Dendritic cell treated with granulocyte-macrophage colony-stimulating factor and Interleukin-4, amounts not matched to agents 40 ng/mL and 50 ng/mL, for 4 days (primary cell): ENCODE measurements around the gene TMEM212.
A peak's percentile ranks its signal among the peaks of the same experiment; 100 is the strongest.
"Not testable (repeated sequence)": the region's sequence is repeated elsewhere in the genome, so short reads cannot be mapped to it uniquely, and the experiment has no call there.

Experiments used
- H3K27ac Mint-ChIP-seq: one replicate; pipeline ENCODE4 v1.8.0; 2022; ENCODE audit warnings: mild to moderate bottlenecking, mixed read lengths
- H3K27me3 Mint-ChIP-seq: one replicate; pipeline ENCODE4 v1.8.0; 2022; ENCODE audit warnings: mild to moderate bottlenecking, mixed read lengths
- H3K36me3 Mint-ChIP-seq: one replicate; pipeline ENCODE4 v1.8.0; 2022; ENCODE audit warnings: low read depth, mixed read lengths
- H3K4me1 Mint-ChIP-seq: one replicate; pipeline ENCODE4 v1.8.0; 2022; ENCODE audit warnings: low read depth, mixed read lengths
- H3K4me3 Mint-ChIP-seq: one replicate; pipeline ENCODE4 v1.8.0; 2022; ENCODE audit warnings: mild to moderate bottlenecking, moderate library complexity, mixed read lengths
- H3K9me3 Mint-ChIP-seq: one replicate; pipeline ENCODE4 v1.8.0; 2022; ENCODE audit warnings: mixed read lengths
- intact Hi-C: fragments of 100-400 bp; cut with micrococcal nuclease; formaldehyde crosslinking; loops from one replicate; pipeline ENCODE4 v1.15.0; 2022

Gene TMEM212

DNA sequence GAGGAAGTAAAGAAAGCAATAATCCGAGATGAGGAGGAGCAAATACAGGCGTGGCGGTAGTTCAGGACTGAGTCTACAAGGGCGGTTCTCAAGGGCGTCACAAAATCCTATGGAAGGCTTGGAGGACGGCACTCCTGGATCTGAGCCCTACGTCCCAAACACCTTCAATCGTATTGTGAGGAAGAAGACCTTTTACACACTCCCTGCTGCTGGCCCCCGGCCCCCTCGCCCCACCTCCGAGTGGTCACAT lies 33.6 kb upstream of the TMEM212 start:
- H3K27me3 Mint-ChIP-seq = no peaks in the 10 kb centered on the region
- intact Hi-C loops = no loop called here
- H3K4me3 Mint-ChIP-seq = peak overlapping the region; percentile 87

DNA sequence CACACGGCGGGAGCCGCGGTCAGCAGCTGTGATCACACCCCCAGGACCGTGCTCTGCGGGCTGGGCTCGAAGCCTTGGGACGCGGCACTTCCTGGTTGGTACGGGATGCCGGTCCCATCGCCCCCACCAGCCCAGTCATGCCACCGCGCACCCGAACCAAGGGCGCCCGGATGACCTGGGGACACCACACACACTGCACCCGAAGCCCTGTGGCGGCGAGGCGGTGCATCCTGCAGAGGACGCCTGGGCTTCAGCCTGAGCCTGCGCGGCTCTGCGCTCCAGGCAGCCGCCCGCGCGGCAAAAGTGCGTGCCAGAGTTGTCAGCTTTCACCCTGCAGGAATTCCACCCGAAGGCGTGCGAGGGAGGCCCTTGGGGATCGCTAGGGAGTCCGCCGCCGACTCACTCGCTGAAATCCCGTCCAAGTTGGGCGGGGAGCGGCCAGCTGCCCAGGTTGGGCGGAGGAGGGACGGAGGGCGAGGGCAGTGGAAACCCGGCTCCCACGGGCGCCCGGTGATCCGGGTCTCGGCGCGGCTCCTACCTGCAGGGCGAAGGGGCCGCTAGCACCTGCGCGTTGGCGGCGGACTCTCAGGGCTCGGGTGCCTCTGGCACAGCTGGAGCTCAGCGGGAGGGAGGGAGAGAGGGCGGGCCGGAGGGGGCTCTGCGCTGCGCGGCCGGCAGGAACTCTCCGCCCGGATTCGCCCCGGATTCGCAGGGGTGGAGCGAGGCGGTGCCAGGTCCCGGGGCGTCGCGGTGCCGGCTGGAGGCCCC lies 33.1 kb upstream of the TMEM212 start, which contains the start of gene PLD1:
TSS of gene PLD1 (minus strand) at position 623 of the 768 bp plus-strand sequence. CDS start 72,432 bp downstream, outside the sequence.
- Mint-ChIP-seq H3K36me3 (peaks cover 10% of the 10 kb centered on the region), H3K27ac (peak within 1 kb of the TSS; percentile 96), H3K27me3 (no peaks in the 10 kb centered on the region), H3K4me3 (peak within 1 kb of the TSS; percentile 87), H3K4me1 (peaks cover 49% of the 10 kb centered on the region), H3K9me3 (no peaks in the 10 kb centered on the region)
- intact Hi-C loops = no loop called here

More for the DNA sequence above, 33.6 kb upstream of the TMEM212 start:
- peaks cover 10% of the 10 kb centered on the region for H3K36me3 Mint-ChIP-seq
- peak overlapping the region; percentile 96 for H3K27ac Mint-ChIP-seq
- peaks cover 53% of the 10 kb centered on the region for H3K4me1 Mint-ChIP-seq
- no peaks in the 10 kb centered on the region for H3K9me3 Mint-ChIP-seq

DNA sequence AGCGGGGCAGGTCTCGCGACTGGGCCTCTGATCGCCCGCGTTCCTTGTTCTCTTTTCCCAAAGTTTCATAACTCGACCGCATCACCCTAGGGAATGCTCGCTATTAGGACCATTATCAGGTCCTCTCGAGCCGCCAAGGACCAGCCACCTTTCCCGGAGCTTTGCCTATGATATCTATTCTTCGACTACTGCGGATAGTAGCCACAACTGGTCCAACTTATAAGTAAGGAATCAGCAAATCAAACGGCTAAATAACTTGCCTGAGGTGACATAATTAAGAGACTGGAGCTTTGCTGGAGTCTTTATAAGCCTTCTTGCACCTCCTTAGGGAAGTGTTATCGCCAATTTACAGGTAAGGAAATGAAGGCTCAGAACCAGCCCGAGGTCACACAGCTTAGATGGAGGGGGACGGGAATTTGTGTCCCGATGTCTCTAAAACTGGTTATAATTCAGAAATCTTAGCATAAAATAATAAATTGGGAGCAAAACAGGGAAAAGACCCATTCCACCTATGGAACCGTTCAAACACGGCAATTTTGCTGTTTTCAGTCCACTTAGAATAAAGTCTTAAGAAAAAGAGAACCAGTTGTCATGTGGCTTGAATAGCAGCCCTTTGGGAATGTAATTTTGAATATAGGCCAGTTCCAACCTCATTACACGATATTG lies 32.4 kb upstream of the TMEM212 start:
- H3K27ac Mint-ChIP-seq = peak overlapping the region; percentile 96
- no peaks in the 10 kb centered on the region for H3K9me3 Mint-ChIP-seq
- H3K36me3 Mint-ChIP-seq = peaks cover 10% of the 10 kb centered on the region
- H3K4me1 Mint-ChIP-seq = peaks cover 43% of the 10 kb centered on the region
- intact Hi-C loops = no loop called here
- no peaks in the 10 kb centered on the region for H3K27me3 Mint-ChIP-seq
- H3K4me3 Mint-ChIP-seq = peak overlapping the region; percentile 87

DNA sequence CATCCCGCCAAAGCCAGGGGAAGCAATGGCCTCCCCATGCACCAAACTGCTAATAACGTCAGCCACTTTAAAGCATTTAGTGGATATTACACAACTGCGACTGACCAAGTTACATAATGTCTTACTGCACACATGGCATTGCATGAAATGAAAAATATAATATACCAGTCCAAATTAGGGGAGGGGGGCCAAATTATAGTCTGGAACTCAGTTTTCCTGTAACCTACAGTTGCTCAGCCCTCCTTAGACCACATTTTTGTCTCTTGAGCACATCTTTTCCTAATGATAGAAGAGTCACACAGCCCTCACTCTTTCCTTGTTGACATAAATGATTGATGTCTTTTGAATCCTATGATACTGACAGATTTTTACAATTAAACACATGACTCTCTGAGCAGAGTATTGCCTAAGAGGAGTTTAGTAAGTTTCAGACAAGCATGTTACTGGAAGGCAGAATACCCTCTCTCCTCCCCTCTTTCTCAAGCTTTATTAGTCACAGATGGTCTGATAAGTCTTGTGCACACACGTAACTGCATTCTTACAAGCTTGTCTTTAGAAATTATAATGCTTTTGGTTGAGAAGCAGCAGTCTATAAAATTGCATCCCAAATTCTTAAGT lies 31.7 kb upstream of the TMEM212 start:
- no peak overlapping the region for H3K4me3 Mint-ChIP-seq
- intact Hi-C loops = no loop called here
- H3K27me3 Mint-ChIP-seq = no peaks in the 10 kb centered on the region
- H3K27ac Mint-ChIP-seq = no peak overlapping the region
- peaks cover 10% of the 10 kb centered on the region for H3K36me3 Mint-ChIP-seq
- no peaks in the 10 kb centered on the region for H3K9me3 Mint-ChIP-seq
- H3K4me1 Mint-ChIP-seq = peaks cover 42% of the 10 kb centered on the region

DNA sequence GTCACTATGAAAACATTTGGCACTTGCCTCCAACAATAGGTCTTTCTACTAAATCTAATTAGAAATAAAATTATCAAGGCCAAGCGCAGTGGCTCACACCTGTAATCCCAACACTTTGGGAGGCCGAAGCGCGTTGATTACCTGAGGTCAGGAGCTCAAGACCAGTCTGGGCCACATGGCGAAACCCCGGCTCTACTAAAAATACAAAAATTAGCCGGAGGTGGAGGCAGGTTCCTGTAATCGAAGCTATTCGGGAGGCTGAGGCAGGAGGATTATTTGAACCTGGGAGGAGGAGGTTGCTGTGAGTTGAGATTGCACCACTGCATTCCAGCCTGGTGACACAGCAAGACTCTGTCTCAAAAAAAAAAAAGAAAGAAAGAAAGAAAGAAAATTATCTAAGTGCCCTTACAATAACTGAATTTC lies 31.2 kb upstream of the TMEM212 start:
- intact Hi-C loops = no loop called here
- Mint-ChIP-seq H3K4me3 (no peak overlapping the region), H3K27me3 (no peaks in the 10 kb centered on the region)

DNA sequence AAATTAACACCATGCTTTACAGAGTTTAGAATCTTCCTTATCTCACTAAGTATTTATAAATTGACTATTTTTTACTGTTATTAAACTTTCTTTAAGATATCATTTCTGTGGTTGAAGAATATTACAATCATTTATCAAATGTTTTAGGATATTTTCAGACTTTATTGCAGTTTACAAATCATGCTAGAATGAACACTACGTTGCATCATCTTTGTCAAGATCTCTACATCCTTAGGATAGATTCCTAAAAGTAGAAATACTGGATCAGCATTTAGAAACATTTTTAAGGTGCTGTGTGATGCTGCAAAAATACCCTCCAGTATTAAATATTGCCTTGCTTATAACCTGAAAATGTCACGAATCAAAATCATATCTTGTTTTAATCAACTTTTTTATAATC lies 30.3 kb upstream of the TMEM212 start:
- H3K4me3 Mint-ChIP-seq = no peak overlapping the region

More for the DNA sequence above, 31.2 kb upstream of the TMEM212 start:
- Mint-ChIP-seq H3K4me1 (peaks cover 37% of the 10 kb centered on the region), H3K27ac (no peak overlapping the region), H3K9me3 (no peaks in the 10 kb centered on the region), H3K36me3 (peaks cover 10% of the 10 kb centered on the region)

DNA sequence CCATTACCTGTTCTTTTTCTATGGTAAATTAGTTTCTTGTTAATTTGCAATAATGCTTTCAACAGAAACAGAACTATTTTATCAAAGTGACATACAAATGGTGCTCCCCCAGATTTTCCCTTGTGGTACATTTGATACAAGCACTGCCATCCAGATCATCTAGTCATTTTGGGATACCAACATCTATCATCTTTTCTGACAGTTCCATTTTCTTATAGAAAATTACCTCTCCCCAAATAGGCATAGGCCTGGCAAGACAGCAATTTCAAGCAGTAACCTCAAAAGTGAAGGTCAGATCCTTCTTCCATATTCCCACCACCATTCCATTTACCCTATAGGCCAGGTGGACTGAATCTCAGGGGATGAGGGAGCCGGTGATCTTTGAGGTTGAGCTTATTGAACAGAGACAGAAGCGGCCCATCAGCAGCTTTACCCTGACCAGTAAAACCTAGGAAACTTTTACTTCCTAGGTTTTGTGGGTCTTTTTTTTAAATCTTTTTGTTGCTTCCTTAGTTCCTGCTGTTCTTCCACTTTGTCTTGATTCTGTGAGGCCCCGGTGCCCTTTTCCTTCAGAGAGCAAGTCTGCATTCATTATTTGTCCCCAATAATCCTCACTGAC lies 29.8 kb upstream of the TMEM212 start:
- Mint-ChIP-seq H3K27ac (peak overlapping the region; percentile 90), H3K36me3 (peaks cover 10% of the 10 kb centered on the region), H3K4me3 (no peak overlapping the region), H3K9me3 (no peaks in the 10 kb centered on the region), H3K4me1 (peaks cover 27% of the 10 kb centered on the region), H3K27me3 (no peaks in the 10 kb centered on the region)
- intact Hi-C loops = no loop called here

More for the DNA sequence above, 30.3 kb upstream of the TMEM212 start:
- Mint-ChIP-seq H3K4me1 (peaks cover 28% of the 10 kb centered on the region), H3K27me3 (no peaks in the 10 kb centered on the region), H3K9me3 (no peaks in the 10 kb centered on the region), H3K36me3 (peaks cover 10% of the 10 kb centered on the region), H3K27ac (peak overlapping the region; percentile 90)
- intact Hi-C loops = no loop called here

DNA sequence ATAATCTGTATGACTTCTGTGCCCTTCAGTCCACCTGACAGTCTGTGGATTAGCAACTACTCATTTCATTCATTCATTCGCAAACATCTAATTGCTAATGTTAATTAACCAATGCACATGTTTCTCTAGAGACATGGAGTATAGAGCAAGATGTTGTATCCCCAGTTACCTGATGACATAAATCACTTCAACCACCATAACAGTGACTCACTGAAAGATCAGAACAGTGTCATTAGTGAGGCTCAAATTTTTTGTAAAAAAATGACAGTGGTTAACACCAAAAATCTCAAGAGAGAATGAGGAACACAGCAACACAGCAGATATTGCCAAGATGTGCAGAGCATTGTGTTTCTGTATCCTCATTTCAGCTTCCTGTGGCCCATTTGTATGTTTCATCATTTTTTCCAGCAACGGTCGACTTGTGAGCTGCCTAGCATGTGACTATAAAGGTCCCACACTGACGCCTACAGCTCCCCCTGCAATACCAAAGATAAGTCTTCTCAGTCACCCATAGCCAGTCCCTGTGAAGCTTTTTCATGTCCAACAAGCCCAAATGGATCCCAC lies 29.2 kb upstream of the TMEM212 start:
- Mint-ChIP-seq H3K36me3 (peaks cover 10% of the 10 kb centered on the region), H3K4me3 (no peak overlapping the region), H3K4me1 (peaks cover 25% of the 10 kb centered on the region), H3K27ac (peak overlapping the region; percentile 90), H3K9me3 (no peaks in the 10 kb centered on the region), H3K27me3 (no peaks in the 10 kb centered on the region)
- intact Hi-C loops = no loop called here

DNA sequence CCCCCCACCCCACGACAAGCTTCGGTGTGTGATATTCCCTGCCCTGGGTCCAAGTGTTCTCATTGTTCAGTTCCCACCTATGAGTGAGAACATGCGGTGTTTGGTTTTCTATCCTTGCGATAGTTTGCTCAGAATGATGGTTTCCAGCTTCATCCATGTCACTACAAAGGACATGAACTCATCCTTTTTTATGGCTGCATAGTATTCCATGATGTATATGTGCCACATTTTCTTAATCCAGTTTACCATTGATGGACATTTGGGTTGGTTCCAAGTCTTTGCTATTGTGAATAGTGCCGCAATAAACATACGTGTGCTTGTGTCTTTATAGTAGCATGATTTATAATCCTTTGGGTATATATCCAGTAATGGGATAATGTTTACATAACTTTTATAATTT lies 28.5 kb upstream of the TMEM212 start:
- H3K36me3 Mint-ChIP-seq, H3K27me3 Mint-ChIP-seq, H3K4me3 Mint-ChIP-seq, intact Hi-C loops, H3K9me3 Mint-ChIP-seq: not testable (repeated sequence)
- Mint-ChIP-seq H3K27ac (peak overlapping the region; percentile 90), H3K4me1 (peaks cover 18% of the 10 kb centered on the region)

DNA sequence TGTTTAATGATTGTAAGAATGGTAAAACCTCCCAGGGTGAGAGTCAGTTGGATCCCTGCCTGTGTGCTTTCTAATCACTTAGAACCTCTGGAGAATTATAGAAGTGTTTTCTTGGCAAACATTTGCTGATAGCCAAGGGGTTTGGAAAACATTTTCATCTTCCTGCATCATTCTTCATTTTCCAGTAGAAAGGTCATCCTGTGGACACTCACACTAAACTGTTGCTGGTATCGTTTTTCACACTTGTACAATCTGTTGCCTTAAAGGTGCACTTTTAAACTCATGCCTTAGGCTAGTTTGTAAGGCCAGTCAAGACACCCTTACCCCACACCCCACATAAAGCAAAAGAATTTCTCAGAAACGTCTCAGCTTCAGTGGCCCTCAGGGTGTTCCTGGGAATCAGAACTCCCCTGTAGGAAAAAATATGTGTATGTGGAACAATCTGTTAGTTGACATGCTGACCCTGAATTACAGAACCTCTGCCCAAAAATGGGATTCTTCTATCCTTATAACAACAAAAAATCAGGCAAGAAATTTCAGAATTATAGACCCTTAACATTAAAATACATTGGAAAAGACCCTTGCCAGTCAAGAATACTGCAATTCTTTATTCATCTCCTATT lies 27.1 kb upstream of the TMEM212 start:
- Mint-ChIP-seq H3K27me3 (no peaks in the 10 kb centered on the region), H3K36me3 (no peaks in the 10 kb centered on the region), H3K4me3 (no peak overlapping the region), H3K9me3 (no peaks in the 10 kb centered on the region), H3K27ac (no peak overlapping the region), H3K4me1 (peaks cover 15% of the 10 kb centered on the region)
- intact Hi-C loops = no loop called here

DNA sequence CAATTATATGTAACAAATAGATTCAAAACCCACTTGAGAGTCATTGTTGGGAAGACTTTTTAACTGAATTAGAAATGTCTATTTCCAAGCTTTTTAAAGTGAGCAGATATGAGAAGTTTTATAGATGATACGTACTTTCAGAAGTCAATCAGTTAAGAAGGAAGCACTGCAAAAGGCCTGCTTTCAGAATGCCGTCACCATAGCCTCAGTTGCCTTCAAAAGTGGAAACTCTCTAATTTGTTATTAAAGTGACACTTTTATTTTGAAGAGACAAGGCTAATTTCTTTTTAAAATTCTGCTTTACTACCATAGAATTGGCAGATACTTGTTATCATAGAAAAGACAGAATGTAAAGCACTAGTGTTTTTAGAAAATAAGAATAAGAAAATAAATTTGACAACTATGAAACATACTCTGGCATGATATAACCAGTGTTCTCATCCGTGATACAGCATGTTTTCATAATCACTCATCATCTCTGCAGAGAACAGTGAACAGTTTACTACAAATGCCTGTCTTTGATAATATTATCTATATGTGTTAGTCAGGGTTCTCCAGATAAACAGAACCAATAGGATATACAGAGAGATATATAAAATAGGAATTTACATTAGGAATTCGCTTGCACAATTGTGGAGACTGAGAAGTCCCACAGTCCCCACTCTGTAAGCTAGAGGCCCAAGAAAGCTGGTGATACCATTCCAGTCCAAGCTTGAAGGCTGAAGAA lies 25.9 kb upstream of the TMEM212 start:
- intact Hi-C loops = no loop called here
- H3K27me3 Mint-ChIP-seq = no peaks in the 10 kb centered on the region
- H3K27ac Mint-ChIP-seq = no peak overlapping the region
- H3K36me3 Mint-ChIP-seq = no peaks in the 10 kb centered on the region
- no peak overlapping the region for H3K4me3 Mint-ChIP-seq
- H3K4me1 Mint-ChIP-seq = peaks cover 20% of the 10 kb centered on the region
- H3K9me3 Mint-ChIP-seq = no peaks in the 10 kb centered on the region

DNA sequence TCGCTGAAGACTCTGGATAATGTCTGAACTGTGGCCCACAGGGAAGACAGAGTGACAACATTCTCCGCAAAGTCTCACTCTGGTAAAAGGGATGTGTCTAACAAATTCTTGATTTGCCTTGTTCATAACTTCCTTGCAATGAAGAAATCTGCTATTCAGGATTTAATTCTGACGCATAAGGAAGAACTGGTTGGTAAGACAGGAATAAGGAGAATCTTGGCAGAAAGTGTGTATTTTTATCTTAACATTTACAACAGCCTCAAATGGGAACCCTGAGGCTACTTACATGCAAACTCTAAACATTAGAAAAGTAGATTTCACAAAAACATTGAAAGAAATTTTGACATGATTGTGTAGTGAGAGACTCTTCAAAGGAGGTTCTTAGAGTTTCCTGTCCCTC lies 22.1 kb upstream of the TMEM212 start:
- peaks cover 30% of the 10 kb centered on the region for H3K4me1 Mint-ChIP-seq
- no peak overlapping the region for H3K4me3 Mint-ChIP-seq
- no peaks in the 10 kb centered on the region for H3K36me3 Mint-ChIP-seq
- no peak overlapping the region for H3K27ac Mint-ChIP-seq
- intact Hi-C loops = no loop called here
- H3K9me3 Mint-ChIP-seq = no peaks in the 10 kb centered on the region
- peaks cover 2% of the 10 kb centered on the region for H3K27me3 Mint-ChIP-seq

DNA sequence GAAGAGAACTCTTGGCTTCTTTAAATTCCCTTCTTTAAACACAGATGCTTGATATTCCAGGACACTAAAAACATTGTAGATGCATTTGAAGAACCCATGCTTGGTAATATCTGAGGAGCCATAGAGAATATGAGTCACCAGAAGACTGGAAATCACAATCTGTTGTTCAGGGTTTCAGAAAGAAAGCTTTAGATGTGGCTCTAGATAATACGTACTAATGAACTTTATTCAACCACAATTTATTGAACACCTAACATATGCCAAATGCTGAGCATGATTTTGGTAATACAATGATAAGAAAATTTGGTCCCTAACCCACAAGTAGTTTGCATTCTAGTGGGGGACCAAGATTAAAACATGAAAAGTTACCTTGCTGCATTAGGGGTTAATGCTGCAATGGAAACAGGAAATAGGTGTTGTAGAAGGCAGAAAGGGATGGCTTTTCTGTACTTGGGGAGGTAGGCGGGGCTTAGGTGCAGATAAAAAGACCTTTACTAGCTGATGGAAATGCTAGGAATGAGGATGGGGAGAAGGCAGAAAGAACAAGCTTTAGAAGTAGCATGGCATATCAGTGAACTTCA lies 21.3 kb upstream of the TMEM212 start:
- Mint-ChIP-seq H3K9me3 (no peaks in the 10 kb centered on the region), H3K27me3 (peaks cover 2% of the 10 kb centered on the region), H3K36me3 (no peaks in the 10 kb centered on the region), H3K27ac (no peak overlapping the region), H3K4me3 (no peak overlapping the region), H3K4me1 (peaks cover 30% of the 10 kb centered on the region)
- intact Hi-C loops = no loop called here
